ENCODE results near the gene MICOS13. TPM values are rescaled to one million over a fixed set of nuclear protein-coding genes. Genes with fewer than 3 reads are reported as not detected.

The MICOS13 gene
- total and polyA plus RNA-seq, 8 donors, result 11.0 to 171 (median 70.8) TPM

- Histone ChIP-seq H3K27me3 (no peaks in the 10 kb centered on the region), H3K27ac (peak overlapping the region in 2 of 5 donors; percentile 90 to 91), H3K4me3 (peak overlapping the region; percentile 70 to 98 (median 80)), H3K9me3 (no peaks in the 10 kb centered on the region), H3K4me1 (peaks cover 18 to 31% (median 28%) of the 10 kb centered on the region in 4 donors), H3K36me3 (peaks cover 0 to 13% (median 12%) of the 10 kb centered on the region in 4 donors)
- intact Hi-C loops (cut with DNase I; ENCODE audit: low total_unique reads), result no loop called here
- 61 to 67% (median 63%) methylated on average over 17 of the region's 17 CpGs for WGBS, 5 donors
- DNase-seq, result peak in 1 of 2 donors; percentile 8
- TF ChIP-seq POLR2A (IDR thresholded peaks at IDR 0.05) (no peak), CTCF (IDR thresholded peaks at IDR 0.05) (no peak), POLR2AphosphoS5 (IDR thresholded peaks at IDR 0.05) (no peak)
Observed at GRCh38 chr19:5681391-5682106, 1.2 kb upstream of the MICOS13 start.

- Histone ChIP-seq H3K9me3 (no peaks in the 10 kb centered on the region), H3K4me1 (peaks cover 13 to 26% (median 24%) of the 10 kb centered on the region in 4 donors), H3K4me3 (peak overlapping the region; percentile 70 to 98 (median 80)), H3K27ac (peak overlapping the region; percentile 82 to 94 (median 91)), H3K36me3 (peaks cover 0 to 13% (median 12%) of the 10 kb centered on the region in 4 donors), H3K27me3 (no peaks in the 10 kb centered on the region)
- 0 to 1% (median 0%) methylated on average over 20 to 23 of the region's 23 CpGs for WGBS, 5 donors
- no peak for DNase-seq
- intact Hi-C loops (cut with DNase I; ENCODE audit: low total_unique reads), result no loop called here
- TF ChIP-seq POLR2AphosphoS5 (IDR thresholded peaks at IDR 0.05) (no peak), EP300 (IDR thresholded peaks at IDR 0.05) (no peak), POLR2A (IDR thresholded peaks at IDR 0.05) (no peak), CTCF (IDR thresholded peaks at IDR 0.05) (no peak)
Observed at GRCh38 chr19:5680084-5680436, 256 bp downstream of the MICOS13 start.

- intact Hi-C loops (cut with DNase I; ENCODE audit: low total_unique reads), result no loop called here
- H3K27ac ChIP-seq, result peak overlapping the region; percentile 82 to 94 (median 91)
- H3K36me3 ChIP-seq, result peaks cover 0 to 13% (median 12%) of the 10 kb centered on the region in 4 donors
- peak overlapping the region; percentile 70 to 98 (median 80) for H3K4me3 ChIP-seq
- H3K4me1 ChIP-seq, result peaks cover 13 to 26% (median 24%) of the 10 kb centered on the region in 4 donors
- no peak for DNase-seq
- 21 to 48% (median 25%) methylated on average over 7 to 26 of the region's 26 CpGs for WGBS, 5 donors
- no peaks in the 10 kb centered on the region for H3K27me3 ChIP-seq
- H3K9me3 ChIP-seq, result no peaks in the 10 kb centered on the region
- no peak for TF ChIP-seq POLR2A (IDR thresholded peaks at IDR 0.05)
- no peak for TF ChIP-seq POLR2AphosphoS5 (IDR thresholded peaks at IDR 0.05)
- TF ChIP-seq EP300 (IDR thresholded peaks at IDR 0.05), result no peak
- TF ChIP-seq CTCF (IDR thresholded peaks at IDR 0.05), result no peak
Observed at GRCh38 chr19:5679289-5680083, 830 bp downstream of the MICOS13 start.

- Histone ChIP-seq H3K27ac (no peak overlapping the region), H3K36me3 (peaks cover 0 to 13% (median 12%) of the 10 kb centered on the region in 4 donors), H3K9me3 (no peaks in the 10 kb centered on the region), H3K4me1 (peaks cover 13 to 26% (median 24%) of the 10 kb centered on the region in 4 donors), H3K27me3 (no peaks in the 10 kb centered on the region), H3K4me3 (no peak overlapping the region)
- no peak for DNase-seq
- TF ChIP-seq EP300 (IDR thresholded peaks at IDR 0.05), result no peak
- TF ChIP-seq POLR2AphosphoS5 (IDR thresholded peaks at IDR 0.05), result no peak
- TF ChIP-seq CTCF (IDR thresholded peaks at IDR 0.05), result no peak
- no peak for TF ChIP-seq POLR2A (IDR thresholded peaks at IDR 0.05)
- WGBS, 5 donors, result 88 to 93% (median 90%) methylated on average over 9 to 22 of the region's 22 CpGs
- intact Hi-C loops (cut with DNase I; ENCODE audit: low total_unique reads), result no loop called here
Observed at GRCh38 chr19:5678071-5678718, 2.1 kb downstream of the MICOS13 start.
